ENCODE data around the gene MAMSTR.

Gene MAMSTR

DNA sequence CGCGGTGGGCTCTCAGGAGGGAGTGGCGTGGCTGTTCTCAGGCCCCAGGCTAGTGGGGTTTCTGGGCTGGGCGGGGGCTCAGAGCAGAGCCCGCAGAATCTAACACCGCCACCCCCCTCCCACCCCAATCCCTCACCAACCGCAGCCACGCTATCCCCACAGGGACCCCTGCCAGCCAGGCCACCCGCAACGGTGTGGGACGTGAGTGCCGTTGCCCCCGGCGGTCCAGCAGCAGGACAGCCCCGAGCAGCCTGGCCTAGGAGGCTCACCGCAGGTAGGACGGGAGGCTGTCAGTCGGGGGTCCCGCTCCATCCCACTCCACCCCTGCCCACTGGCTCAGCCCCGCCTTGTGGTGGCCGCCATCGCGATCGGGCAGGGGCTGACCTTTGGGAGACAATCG lies 46.5 kb downstream of the MAMSTR start, which contains the start of gene NTN5:
TSS of gene NTN5 (minus strand) at position 24 of the 400 bp plus-strand sequence. CDS start 2,031 bp downstream, outside the sequence.
- no peak within 1 kb of the TSS for H3K4me3 ChIP-seq (ENCODE audit: low read depth, low read length)
- DNase-seq (ENCODE audit: low read depth), result no peak

GRCh38 chr19:48671446-48671995 lies 48.0 kb downstream of the MAMSTR start:
- DNase-seq (ENCODE audit: low read depth), result no peak
- H3K4me3 ChIP-seq (ENCODE audit: low read depth, low read length), result no peak overlapping the region

DNA sequence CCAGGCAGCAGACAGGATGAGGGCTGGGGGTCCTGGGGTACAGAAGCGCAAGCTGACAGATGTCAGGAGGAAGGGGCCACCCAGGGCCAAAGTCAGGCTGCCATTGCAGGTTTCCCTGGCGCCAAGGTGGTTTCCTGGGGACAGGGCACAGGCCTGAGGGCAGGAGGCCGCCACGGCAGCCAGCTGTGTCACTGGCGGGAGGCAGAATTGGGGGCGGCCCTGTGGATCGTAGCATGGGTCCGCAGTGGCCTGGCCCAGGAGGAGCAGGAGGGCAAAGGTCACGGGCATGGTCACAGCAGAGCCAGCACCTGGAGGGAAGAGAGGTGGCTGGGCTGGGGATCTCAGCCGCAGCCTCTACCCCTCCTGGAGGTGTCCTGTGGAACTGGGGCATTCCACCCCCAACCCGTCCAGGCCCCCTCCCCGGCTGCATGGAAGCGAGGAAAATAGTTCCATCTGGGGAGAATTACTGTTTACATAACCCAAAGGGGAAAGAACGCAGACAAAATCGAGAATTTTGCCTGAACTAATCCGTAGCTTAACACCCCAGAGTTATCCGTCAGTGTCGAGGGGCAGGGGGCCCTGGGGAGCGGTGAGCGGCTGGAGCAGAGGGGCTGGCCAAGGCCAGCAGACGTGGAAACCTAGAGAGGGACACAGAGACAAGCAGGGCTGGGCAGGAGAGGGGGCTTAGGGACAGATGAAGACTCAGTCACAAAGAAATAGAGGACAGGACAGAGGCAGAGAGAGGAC lies 48.7 kb downstream of the MAMSTR start:
- DNase-seq (ENCODE audit: low read depth), result no peak
- H3K4me3 ChIP-seq (ENCODE audit: low read depth, low read length), result no peak overlapping the region

DNA sequence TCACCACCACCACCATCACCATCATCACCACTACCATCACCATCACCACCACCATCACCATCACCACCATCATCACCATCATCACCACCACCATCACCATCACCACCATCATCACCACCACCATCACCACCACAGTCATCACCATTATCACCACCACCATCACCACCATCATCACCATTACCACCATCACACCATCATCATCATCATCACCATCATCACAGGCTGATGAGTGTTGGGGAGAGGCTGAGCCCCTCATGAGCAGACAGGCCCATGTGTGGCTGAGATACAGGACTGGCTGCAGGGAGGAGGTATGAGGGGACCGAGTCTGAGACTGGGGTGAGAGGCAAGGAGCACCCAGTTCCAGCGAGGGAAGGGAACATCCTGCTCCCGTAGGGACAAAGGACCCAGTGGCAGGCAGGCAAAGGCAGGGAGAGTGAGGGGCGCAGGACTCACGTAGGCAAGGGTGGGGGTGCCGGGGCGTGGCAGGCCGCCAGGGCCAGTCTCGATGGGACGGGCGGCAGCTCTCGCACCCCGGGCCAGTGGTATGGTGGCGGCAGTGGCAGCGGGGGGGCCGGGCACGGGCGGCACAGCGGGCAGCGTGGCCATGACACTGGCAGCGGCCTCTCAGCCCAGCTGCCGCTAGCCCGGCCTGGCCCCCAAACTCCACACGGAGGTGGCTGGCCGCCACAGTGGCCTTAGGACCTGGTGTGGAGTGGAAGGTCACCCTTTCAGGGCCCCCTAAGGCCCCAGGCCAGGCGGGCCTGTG lies 49.4 kb downstream of the MAMSTR start:
- no peak for DNase-seq (ENCODE audit: low read depth)
- no peak overlapping the region for H3K4me3 ChIP-seq (ENCODE audit: low read depth, low read length)

DNA sequence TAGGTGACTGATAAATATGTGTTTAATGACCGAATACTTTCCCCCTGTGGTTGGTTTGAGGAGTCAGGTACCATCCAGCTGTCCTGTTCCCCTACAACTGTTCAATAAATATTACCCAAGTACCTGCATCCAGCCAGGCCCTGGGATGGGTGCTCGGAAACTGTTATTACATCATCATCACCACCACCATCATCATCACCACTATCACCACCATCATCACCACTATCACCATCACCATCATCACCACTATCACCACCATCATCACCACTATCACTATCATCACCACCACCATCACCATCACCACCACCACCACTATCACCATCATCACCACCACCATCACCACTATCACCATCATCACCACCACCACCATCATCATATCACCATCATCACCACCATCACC lies 50.8 kb downstream of the MAMSTR start:
- DNase-seq (ENCODE audit: low read depth), result no peak
- no peak overlapping the region for H3K4me3 ChIP-seq (ENCODE audit: low read depth, low read length)

DNA sequence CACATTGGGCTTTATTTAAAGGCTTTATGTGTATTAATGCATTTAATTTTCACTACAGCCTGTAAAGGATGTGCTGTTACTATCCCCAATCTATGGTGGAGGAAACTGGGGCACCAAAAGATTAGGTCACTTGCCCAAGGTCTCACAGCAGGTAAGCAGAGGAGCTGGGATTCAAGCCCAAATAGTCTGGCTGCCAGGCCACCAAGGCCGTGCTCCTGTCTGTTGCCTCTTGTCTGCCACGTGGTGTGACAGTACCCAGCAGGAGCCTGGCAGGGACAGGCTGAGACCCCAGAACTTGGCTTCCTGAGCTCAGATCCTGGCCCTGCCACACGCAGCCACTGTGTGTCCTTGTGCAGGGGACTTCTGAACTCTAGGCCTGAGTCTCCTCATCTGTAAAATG lies 51.2 kb downstream of the MAMSTR start:
- no peak overlapping the region for H3K4me3 ChIP-seq (ENCODE audit: low read depth, low read length)
- no peak for DNase-seq (ENCODE audit: low read depth)

DNA sequence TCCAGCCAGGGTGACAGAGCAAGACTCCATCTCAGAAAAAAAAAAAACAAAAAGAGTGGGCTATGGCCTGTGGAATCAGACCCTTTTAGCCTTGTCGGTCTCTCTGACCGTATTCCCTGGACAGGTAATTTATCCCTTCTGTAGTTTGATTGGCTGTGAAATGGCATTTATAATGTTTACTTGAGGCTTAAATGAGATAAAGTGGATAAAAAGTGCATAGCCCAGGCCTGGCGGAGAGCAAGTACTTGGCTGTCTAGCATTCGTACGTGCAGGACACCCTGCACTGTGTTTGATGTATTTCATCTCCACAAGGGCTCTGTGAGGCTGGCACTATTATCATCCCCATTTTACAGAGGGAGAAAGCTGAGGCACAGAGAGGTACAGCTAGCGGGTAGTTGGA lies 53.7 kb downstream of the MAMSTR start:
- no peak for DNase-seq (ENCODE audit: low read depth)

GRCh38 chr19:48664476-48664875 lies 55.0 kb downstream of the MAMSTR start:
- no peak overlapping the region for H3K4me3 ChIP-seq (ENCODE audit: low read depth, low read length)
- no peak for DNase-seq (ENCODE audit: low read depth)

More for the DNA sequence above, 53.7 kb downstream of the MAMSTR start:
- H3K4me3 ChIP-seq (ENCODE audit: low read depth, low read length), result no peak overlapping the region

DNA sequence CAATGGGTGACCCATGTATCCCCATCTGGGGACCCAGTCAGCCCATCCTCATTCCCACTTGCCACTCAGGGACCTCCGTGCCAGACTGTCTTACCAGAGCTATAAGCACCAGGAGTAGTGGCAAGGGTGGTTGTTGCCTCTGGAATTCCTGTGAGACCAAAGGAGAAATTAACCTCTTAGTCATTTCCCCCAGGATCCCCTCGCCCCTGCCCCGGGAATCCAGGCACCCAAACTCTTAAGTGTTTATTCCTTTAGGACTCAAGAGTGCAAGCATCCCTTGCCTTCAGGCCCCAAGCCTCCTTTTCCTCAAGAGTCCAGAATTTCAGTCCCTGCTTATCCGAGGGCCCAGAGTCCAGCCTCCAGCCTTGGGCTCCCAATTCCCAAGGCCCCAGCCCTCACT lies 55.9 kb downstream of the MAMSTR start:
- H3K4me3 ChIP-seq (ENCODE audit: low read depth, low read length), result no peak overlapping the region
- no peak for DNase-seq (ENCODE audit: low read depth)
